AG09309 (cell line): ENCODE results near the gene MTRF1.

Source experiments
- DNase-seq: peaks from one replicate; pipeline ENCODE4 v3.0.0-alpha.2; 2010; ENCODE audit warnings: low read depth
- H3K4me3 ChIP-seq: 2 replicates; pipeline ENCODE4 v1.5.1; 2011; ENCODE audit warnings: mild to moderate bottlenecking, low read depth, low read length, moderate library complexity; ENCODE audit not compliant: control insufficient read depth
- TF ChIP-seq, protein P1 (sequence below): IDR thresholded peaks from 2 replicates; pipeline ENCODE4 v1.5.1; 2011; ENCODE audit warnings: mild to moderate bottlenecking, low read depth, low read length, inconsistent platforms; ENCODE audit not compliant: insufficient read depth, control insufficient read depth; ENCODE audit errors: missing control alignments

MTRF1 gene

DNA sequence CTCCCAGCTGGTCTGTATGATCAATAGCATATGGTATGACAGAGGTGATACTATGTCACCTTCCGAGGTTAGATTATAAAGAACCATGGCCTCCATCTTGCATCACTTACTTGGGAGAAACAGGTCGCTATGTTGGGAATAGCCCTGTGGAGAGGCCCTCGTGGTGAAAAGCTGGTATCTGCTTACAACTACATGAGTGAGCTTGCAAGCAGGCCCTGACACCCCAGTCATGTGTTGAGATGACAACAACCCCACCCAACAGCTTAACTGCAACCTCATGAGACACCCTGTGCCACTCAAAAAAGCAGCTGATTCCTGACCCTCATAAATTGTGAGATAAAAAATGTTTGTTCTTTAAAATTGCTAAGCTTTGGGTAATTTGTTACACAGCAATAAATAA lies 18.8 kb downstream of the MTRF1 start:
- H3K4me3 ChIP-seq, result no peak overlapping the region
- no peak for DNase-seq
- TF ChIP-seq, protein P1, sequence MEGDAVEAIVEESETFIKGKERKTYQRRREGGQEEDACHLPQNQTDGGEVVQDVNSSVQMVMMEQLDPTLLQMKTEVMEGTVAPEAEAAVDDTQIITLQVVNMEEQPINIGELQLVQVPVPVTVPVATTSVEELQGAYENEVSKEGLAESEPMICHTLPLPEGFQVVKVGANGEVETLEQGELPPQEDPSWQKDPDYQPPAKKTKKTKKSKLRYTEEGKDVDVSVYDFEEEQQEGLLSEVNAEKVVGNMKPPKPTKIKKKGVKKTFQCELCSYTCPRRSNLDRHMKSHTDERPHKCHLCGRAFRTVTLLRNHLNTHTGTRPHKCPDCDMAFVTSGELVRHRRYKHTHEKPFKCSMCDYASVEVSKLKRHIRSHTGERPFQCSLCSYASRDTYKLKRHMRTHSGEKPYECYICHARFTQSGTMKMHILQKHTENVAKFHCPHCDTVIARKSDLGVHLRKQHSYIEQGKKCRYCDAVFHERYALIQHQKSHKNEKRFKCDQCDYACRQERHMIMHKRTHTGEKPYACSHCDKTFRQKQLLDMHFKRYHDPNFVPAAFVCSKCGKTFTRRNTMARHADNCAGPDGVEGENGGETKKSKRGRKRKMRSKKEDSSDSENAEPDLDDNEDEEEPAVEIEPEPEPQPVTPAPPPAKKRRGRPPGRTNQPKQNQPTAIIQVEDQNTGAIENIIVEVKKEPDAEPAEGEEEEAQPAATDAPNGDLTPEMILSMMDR, result no peak

DNA sequence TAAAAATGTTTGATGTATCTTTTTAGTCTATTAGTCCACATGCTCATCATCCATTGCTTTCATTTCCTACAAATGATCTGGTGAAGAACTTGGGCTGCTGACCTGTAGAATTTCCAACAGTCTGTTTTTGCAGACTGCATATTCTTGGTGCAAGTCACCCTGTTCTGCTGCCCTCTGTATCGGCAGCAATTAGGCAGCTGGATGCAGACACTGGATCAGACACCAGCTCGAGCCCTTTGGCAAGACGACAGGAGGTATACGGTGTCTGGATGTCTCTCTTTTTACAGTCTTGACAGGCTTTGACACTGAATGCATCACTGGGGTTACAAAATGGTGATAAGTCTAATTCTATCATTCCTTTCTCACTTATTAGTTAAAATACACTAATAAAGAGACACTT lies 21.8 kb downstream of the MTRF1 start:
- no peak overlapping the region for H3K4me3 ChIP-seq
- TF ChIP-seq, protein P1, result no peak
- DNase-seq, result no peak

DNA sequence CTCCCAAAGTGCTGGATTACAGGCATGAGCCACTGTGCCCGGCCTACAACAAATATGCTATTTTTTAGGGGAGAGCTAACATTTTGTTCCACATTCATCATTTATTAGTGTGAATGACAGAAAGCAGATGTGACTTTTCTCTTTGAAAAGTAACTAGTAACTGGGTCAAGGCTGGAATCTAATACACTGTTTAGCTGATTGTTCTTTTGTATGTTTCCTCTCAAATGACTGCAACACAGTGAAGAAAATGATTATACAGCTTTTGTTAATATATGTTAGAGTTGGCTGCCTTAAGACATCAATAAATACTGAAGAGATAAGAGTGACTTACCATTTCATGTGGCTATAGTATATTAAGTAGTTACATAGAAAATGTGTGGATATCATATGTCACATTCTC lies 27.0 kb downstream of the MTRF1 start:
- TF ChIP-seq, protein P1, result no peak
- no peak for DNase-seq
- H3K4me3 ChIP-seq, result no peak overlapping the region

DNA sequence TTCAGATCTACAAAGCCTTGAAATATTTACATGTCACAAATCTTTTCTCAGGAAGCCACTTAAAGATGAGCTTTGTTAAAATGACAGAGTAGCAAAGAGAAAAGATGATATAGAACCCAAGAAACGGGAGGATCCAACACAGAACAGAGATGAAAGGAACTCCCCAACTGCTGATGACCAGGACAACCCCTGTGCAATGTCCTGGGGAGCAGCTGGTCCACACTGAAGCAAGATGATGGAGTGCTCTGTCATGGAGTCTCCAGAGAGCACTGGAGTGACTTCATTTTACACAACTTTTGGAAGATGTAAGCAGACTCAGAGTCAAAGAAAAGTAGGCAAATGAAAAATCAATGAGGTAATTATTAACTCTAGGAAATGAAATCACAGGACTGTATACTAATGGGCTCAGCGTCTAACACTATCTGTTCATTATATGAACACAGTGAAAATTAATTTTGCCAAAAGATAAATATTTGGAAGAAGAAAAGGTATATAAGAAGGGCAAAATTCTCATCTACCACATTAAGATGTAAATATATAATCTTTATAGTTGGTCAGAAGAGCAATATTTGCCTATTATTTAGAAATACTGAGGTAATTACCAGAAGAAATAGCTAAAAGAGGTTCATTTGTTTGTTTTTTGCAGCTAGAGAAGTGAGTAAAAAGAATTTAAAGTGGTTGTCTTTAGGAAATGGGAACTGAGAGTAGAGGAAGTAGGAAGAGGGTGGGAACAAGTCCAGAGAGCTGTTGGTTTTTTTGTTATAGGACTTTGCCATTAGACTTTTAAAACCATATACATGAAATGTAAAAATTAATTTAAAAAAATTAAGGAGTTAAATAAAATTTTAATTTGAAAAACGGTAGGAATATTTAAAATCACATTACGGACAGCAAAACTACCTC lies 30.5 kb downstream of the MTRF1 start:
- H3K4me3 ChIP-seq, result no peak overlapping the region
- TF ChIP-seq, protein P1, result no peak
- no peak for DNase-seq

DNA sequence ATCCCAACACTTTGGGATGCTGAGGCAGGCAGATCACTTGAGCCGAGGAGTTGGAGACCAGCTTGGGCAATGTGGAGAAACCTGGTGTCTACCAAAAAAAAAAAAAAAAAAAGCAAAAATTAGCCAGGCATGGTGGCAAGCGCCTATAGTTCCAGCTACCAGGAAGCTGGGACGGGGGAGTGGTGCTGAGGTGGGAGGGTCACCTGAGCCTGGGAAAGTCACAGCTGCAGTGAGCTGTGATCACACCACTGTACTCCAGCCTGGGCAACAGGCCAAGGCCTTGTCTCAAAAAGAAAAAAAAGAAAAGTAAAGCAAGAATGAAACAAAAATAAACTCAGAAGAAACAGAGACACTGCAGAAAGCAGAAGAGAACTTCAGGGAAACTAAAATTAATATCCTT lies 31.6 kb downstream of the MTRF1 start:
- DNase-seq, result no peak
- TF ChIP-seq, protein P1, result no peak
- H3K4me3 ChIP-seq, result no peak overlapping the region

DNA sequence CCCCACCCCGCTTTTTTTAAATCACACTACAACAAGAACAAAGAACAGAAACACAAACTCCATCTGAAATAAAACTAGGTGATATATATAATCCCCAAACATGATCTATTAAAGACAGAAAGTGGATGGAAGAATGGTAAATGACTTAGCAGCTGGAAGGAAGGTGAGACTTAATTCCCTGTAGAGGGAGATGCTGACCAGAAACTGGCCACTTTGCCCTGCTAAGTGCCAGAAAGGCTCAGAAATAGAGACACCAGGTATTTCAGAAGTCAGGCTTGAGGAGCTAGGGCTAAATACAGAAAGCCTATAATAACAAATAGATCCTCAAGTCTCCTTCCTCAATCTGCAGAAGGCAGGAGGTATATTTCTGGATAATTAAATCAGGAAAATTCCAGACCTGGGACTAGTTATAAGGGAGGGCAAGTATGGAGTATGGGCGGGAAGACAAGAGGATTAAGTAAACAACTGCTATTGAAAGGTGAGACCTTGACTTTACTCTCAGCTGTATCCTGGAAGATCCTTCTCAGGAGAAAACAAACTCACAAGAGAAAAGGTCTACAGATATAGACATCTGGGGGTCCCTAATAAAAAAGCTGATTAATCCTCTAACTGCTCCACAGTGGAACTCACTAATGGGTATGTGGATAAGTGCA lies 32.2 kb downstream of the MTRF1 start:
- DNase-seq, result no peak
- TF ChIP-seq, protein P1, result no peak
- H3K4me3 ChIP-seq, result no peak overlapping the region
